HL-60/S4 (cell line): ENCODE data around the gene KCNJ1.

Experiments
- in situ Hi-C: fragments of 300-500 bp; cut with MboI; formaldehyde crosslinking; loops from 2 replicates; pipeline ENCODE4 v1.14.3; 2022; ENCODE audit warnings: low sequenced_read_pairs

The KCNJ1 gene

GRCh38 chr11:128800871-128801417, 66.2 kb downstream of the KCNJ1 start:
- in situ Hi-C loops: no loop called here

- in situ Hi-C loops: no loop called here
These were observed 70.8 kb downstream of the KCNJ1 start for GRCh38 chr11:128796270-128796669.

DNA sequence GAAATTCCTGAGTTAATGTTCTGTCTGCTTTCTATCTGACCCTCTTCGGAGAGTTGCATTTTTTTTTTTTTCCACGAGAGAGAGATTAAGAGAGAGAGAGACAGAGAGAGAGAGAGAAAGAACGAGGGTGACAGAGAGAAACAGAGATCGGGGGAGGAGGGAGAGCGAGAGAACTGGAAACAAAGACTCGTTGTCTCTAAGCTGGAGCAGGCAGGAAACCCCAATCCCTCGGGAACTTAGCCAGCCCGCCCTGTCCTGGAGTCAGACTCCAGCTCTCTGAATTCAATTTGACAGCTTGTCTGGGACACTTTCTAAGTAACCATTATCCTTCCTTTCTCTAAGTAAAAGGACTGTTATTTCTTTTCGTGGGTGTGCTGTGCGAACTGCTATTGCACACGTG, 76.9 kb downstream of the KCNJ1 start:
- in situ Hi-C loops: no loop called here

GRCh38 chr11:128789497-128790150, 77.5 kb downstream of the KCNJ1 start:
- in situ Hi-C loops: no loop called here
